HepG2 (cell line): ENCODE data around the gene SCAND1. TPM values are rescaled to one million over a fixed set of nuclear protein-coding genes. Genes with fewer than 3 reads are reported as not detected.

Source experiments
- BORCS8-MEF2B ChIP-seq: sonication (generic); formaldehyde crosslinking; IDR thresholded peaks from 2 replicates; pipeline ENCODE4 v1.8.0; 2022; ENCODE audit warnings: mild to moderate bottlenecking, missing genetic modification reagents
- CHCHD3 ChIP-seq: sonication (generic); formaldehyde crosslinking; IDR thresholded peaks from 2 replicates; pipeline ENCODE4 v1.8.0; 2022; ENCODE audit warnings: mild to moderate bottlenecking, missing genetic modification reagents, moderate library complexity
- CHD4 ChIP-seq: fragments of 200-600 bp; sonication (generic); IDR thresholded peaks from 2 replicates; pipeline ENCODE4 v1.7.0; 2017; ENCODE audit warnings: mild to moderate bottlenecking, low read length, borderline replicate concordance
- HNF1B ChIP-seq: sonication (generic); formaldehyde crosslinking; IDR thresholded peaks from 2 replicates; pipeline ENCODE4 v1.5.1; 2020; ENCODE audit warnings: mild to moderate bottlenecking, moderate library complexity, missing genetic modification reagents
- HOXA5 ChIP-seq: sonication (generic); formaldehyde crosslinking; IDR thresholded peaks from 2 replicates; pipeline ENCODE4 v1.4.0; 2020; ENCODE audit warnings: missing genetic modification reagents
- KAT7 ChIP-seq: IDR thresholded peaks from 2 replicates; pipeline ENCODE4 v1.6.1; 2018; ENCODE audit warnings: borderline replicate concordance, missing compliant biosample characterization
- KAT8 ChIP-seq: IDR thresholded peaks from 2 replicates; pipeline ENCODE4 v1.6.1; 2016; ENCODE audit warnings: missing genetic modification reagents, missing compliant biosample characterization
- MED1 ChIP-seq: sonication (generic); formaldehyde crosslinking; IDR thresholded peaks from 2 replicates; pipeline ENCODE4 v1.4.0; 2020; ENCODE audit warnings: missing genetic modification reagents
- MED13 ChIP-seq: sonication (generic); formaldehyde crosslinking; IDR thresholded peaks from 2 replicates; pipeline ENCODE4 v1.5.0; 2020; ENCODE audit warnings: missing genetic modification reagents
- NRL ChIP-seq: sonication (generic); formaldehyde crosslinking; IDR thresholded peaks from 2 replicates; pipeline ENCODE4 v1.5.0; 2020; ENCODE audit warnings: missing genetic modification reagents, mild to moderate bottlenecking, moderate library complexity, borderline replicate concordance
- RBM39 ChIP-seq: fragments of 200-400 bp; formaldehyde crosslinking; IDR thresholded peaks from one replicate; pipeline ENCODE4 v1.6.1; 2018; ENCODE audit warnings: antibody characterized with exemption, mild to moderate bottlenecking, low read depth, low read length; ENCODE audit not compliant: poor library complexity, severe bottlenecking
- SOX6 ChIP-seq, 2 experiments: fragments of 450-650 bp in 1 of 2; sonication (generic) in 1 of 2; formaldehyde crosslinking in 1 of 2; IDR thresholded peaks; 2 replicates each; pipeline versions ENCODE4 v1.4.0 to v1.6.1; 2017 to 2020; ENCODE audit warnings: antibody characterized with exemption in 1 of 2, mild to moderate bottlenecking in 1 of 2, missing genetic modification reagents in 1 of 2
- ZBTB33 ChIP-seq: sonication (generic); formaldehyde crosslinking; IDR thresholded peaks from 2 replicates; pipeline ENCODE4 v1.4.0; 2020; ENCODE audit warnings: missing genetic modification reagents
- ZBTB43 ChIP-seq: sonication (generic); formaldehyde crosslinking; conservative IDR thresholded peaks from 2 replicates; pipeline ENCODE4 v1.4.0; 2020; ENCODE audit warnings: missing genetic modification reagents
- ZFX ChIP-seq: sonication (generic); formaldehyde crosslinking; IDR thresholded peaks from 2 replicates; pipeline ENCODE4 v1.4.0; 2020; ENCODE audit warnings: mild to moderate bottlenecking, low read depth, missing genetic modification reagents, moderate library complexity
- ZNF18 ChIP-seq: sonication (generic); formaldehyde crosslinking; IDR thresholded peaks from 2 replicates; pipeline ENCODE4 v1.8.0; 2022; ENCODE audit warnings: mild to moderate bottlenecking, missing genetic modification reagents; ENCODE audit not compliant: insufficient replicate concordance
- ZNF331 ChIP-seq: sonication (generic); formaldehyde crosslinking; IDR thresholded peaks from 2 replicates; pipeline ENCODE4 v1.4.0; 2020; ENCODE audit warnings: missing genetic modification reagents
- ZNF589 ChIP-seq: sonication (generic); formaldehyde crosslinking; conservative IDR thresholded peaks from 2 replicates; pipeline ENCODE4 v1.8.0; 2022; ENCODE audit warnings: mild to moderate bottlenecking, moderate library complexity, missing genetic modification reagents
- ZNF598 ChIP-seq: sonication (generic); formaldehyde crosslinking; IDR thresholded peaks from 2 replicates; pipeline ENCODE4 v1.5.1; 2020; ENCODE audit warnings: mild to moderate bottlenecking, missing genetic modification reagents, borderline replicate concordance
- ZNF772 ChIP-seq: sonication (generic); formaldehyde crosslinking; IDR thresholded peaks from 2 replicates; pipeline ENCODE4 v1.5.0; 2020; ENCODE audit warnings: mild to moderate bottlenecking, missing genetic modification reagents
- ZSCAN29 ChIP-seq: sonication (generic); formaldehyde crosslinking; conservative IDR thresholded peaks from 2 replicates; pipeline ENCODE4 v1.4.0; 2020; ENCODE audit warnings: mild to moderate bottlenecking, missing genetic modification reagents
- ZSCAN9 ChIP-seq: IDR thresholded peaks from 2 replicates; pipeline ENCODE4 v1.6.1; 2016; ENCODE audit warnings: borderline replicate concordance
- polyA plus RNA-seq, 8 experiments: library from polyadenylated mRNA; depleted of rRNA in 3 of 8; stranded (reverse) in 7 of 8; unstranded in 1 of 8; fragments of >200 nt; fragmentation: Illumina TruSeq in 4 of 8; extraction: Trizol in 4 of 8; gene quantifications; 2 replicates each; pipeline versions ENCODE4 v1.2.1 to v1.2.3, GENCODE V29; 2011 to 2016; ENCODE audit warnings: low read depth in 4 of 8, missing spikeins in 1 of 8, mixed read lengths in 1 of 8; ENCODE audit not compliant: insufficient read depth in 1 of 8
- total RNA-seq, 5 experiments: library from RNA; depleted of rRNA; stranded (reverse); fragments of >200 nt; fragmentation: Illumina TruSeq; extraction: Trizol; gene quantifications; 2 replicates each; pipeline ENCODE4 v1.2.3, GENCODE V29; 2016; ENCODE audit warnings: low read depth in 1 of 5

Gene SCAND1
- total and polyA plus RNA-seq, 2 of the 13 experiments (the other 11 are each of a cell fraction or from before 2014, with no cell fraction given) = 19.3 to 109 TPM

- TF ChIP-seq ZSCAN9 (CRISPR knock-in tag) = 0 out of 2 replicates have a peak, but pooled peaks have one; percentile 4
- peak; percentile 66; the same call in 1 of the 2 replicates for TF ChIP-seq ZBTB43 (CRISPR knock-in tag)
- TF ChIP-seq MED1 = peak; percentile 16
- TF ChIP-seq ZNF331 = no peak; the same call in 1 of the 2 replicates
- TF ChIP-seq KAT8 (CRISPR knock-in tag) = no peak
- peak; percentile 93; the same call in 1 of the 2 replicates for TF ChIP-seq KAT7 (CRISPR knock-in tag)
- peak; percentile 97 for TF ChIP-seq ZFX (CRISPR knock-in tag)
- 0 out of 2 replicates have a peak, but pooled peaks have one; percentile 26 for TF ChIP-seq ZNF589 (CRISPR knock-in tag)
- no peak for TF ChIP-seq ZNF772 (CRISPR knock-in tag)
- 0 out of 2 replicates have a peak, but pooled peaks have one; percentile 25 for TF ChIP-seq MED13 (CRISPR knock-in tag)
- TF ChIP-seq CHD4 = no peak
- no peak for TF ChIP-seq ZBTB33 (CRISPR knock-in tag)
- peak; percentile 68; the same call in 1 of the 2 replicates for TF ChIP-seq ZNF598 (CRISPR knock-in tag)
- TF ChIP-seq BORCS8-MEF2B (CRISPR knock-in tag) = peak; percentile 14
- TF ChIP-seq NRL = peak; percentile 48; the same call in 1 of the 2 replicates
- peak; percentile 71 for TF ChIP-seq RBM39
- peak; percentile 26; the same call in 1 of the 2 replicates for TF ChIP-seq HOXA5
- no peak for TF ChIP-seq SOX6 (IDR thresholded peaks at IDR 0.05)
- TF ChIP-seq SOX6 (CRISPR knock-in tag; IDR thresholded peaks at IDR 0.05) = no peak
- TF ChIP-seq ZNF18 (CRISPR knock-in tag) = no peak
- peak; percentile 83 for TF ChIP-seq CHCHD3 (CRISPR knock-in tag)
- 0 out of 2 replicates have a peak, but pooled peaks have one; percentile 11 for TF ChIP-seq HNF1B (CRISPR knock-in tag)
- TF ChIP-seq ZSCAN29 = peak; percentile 55; the same call in 1 of the 2 replicates
Observed at GRCh38 chr20:35953387-35954199, 709 bp downstream of the SCAND1 start (continued).
